ENCODE results near the gene SPAG6.

The SPAG6 gene

GRCh38 chr10:22464966-22465629 lies 119.8 kb downstream of the SPAG6 start:
- no peak for DNase-seq

- no peak for DNase-seq
These were observed 121.6 kb downstream of the SPAG6 start for GRCh38 chr10:22466763-22467334.
